ENCODE results near the gene CCDC85A.

GRCh38 chr2:56244911-56245530 is 61.2 kb downstream of the CCDC85A start:
- no peak for TF ChIP-seq CTCF (IDR thresholded peaks at IDR 0.05)
- TF ChIP-seq EP300 (IDR thresholded peaks at IDR 0.05) = no peak
- TF ChIP-seq POLR2A (IDR thresholded peaks at IDR 0.05) = no peak

Data from tibial nerve (tissue), 4 donors.